Osteoblast (primary cell): ENCODE measurements around the gene KNSTRN. TPM values are rescaled to one million over a fixed set of nuclear protein-coding genes. Genes with fewer than 3 reads are reported as not detected.

Experiments
- DNase-seq: peaks from one replicate; pipeline ENCODE4 v3.0.0; 2011; ENCODE audit warnings: low spot score, mixed read lengths; ENCODE audit not compliant: insufficient read length; ENCODE audit errors: missing footprints
- H2AFZ ChIP-seq: 2 replicates; pipeline ENCODE4 v1.6.0; 2011; ENCODE audit warnings: mild to moderate bottlenecking, low read length
- H3K27ac ChIP-seq: 2 replicates; pipeline ENCODE4 v1.5.1; 2011; ENCODE audit warnings: mild to moderate bottlenecking, low read depth, low read length, moderate library complexity
- H3K27me3 ChIP-seq: 2 replicates; pipeline ENCODE4 v1.6.0; 2012; ENCODE audit warnings: mild to moderate bottlenecking, control low read depth, inconsistent platforms, low read length, moderate library complexity; ENCODE audit not compliant: insufficient read depth
- H3K36me3 ChIP-seq: 2 replicates; pipeline ENCODE4 v1.5.1; 2011; ENCODE audit warnings: mild to moderate bottlenecking, low read length, control low read depth, moderate library complexity; ENCODE audit not compliant: insufficient read depth
- H3K4me1 ChIP-seq: 2 replicates; pipeline ENCODE4 v1.5.1; 2011; ENCODE audit warnings: mild to moderate bottlenecking, low read length, control low read depth, moderate library complexity; ENCODE audit not compliant: insufficient read depth
- H3K4me2 ChIP-seq: 2 replicates; pipeline ENCODE4 v1.6.0; 2011; ENCODE audit warnings: mild to moderate bottlenecking, low read length; ENCODE audit not compliant: insufficient read depth
- H3K4me3 ChIP-seq: fragments of 200-600 bp; sonication (generic); 3 replicates; pipeline ENCODE4 v1.5.1; 2012; ENCODE audit warnings: mild to moderate bottlenecking, low read length, inconsistent platforms; ENCODE audit not compliant: insufficient read depth
- H3K79me2 ChIP-seq: 2 replicates; pipeline ENCODE4 v1.6.0; 2012; ENCODE audit warnings: mild to moderate bottlenecking, low read length, control low read depth, inconsistent platforms; ENCODE audit not compliant: insufficient read depth
- H3K9me3 ChIP-seq: 2 replicates; pipeline ENCODE4 v1.5.1; 2011; ENCODE audit warnings: low read depth, low read length, control low read depth
- H4K20me1 ChIP-seq: 2 replicates; pipeline ENCODE4 v1.6.0; 2012; ENCODE audit warnings: mild to moderate bottlenecking, low read length, control low read depth; ENCODE audit not compliant: insufficient read depth
- CTCF ChIP-seq: IDR thresholded peaks from 2 replicates; pipeline ENCODE4 v1.5.1; 2011; ENCODE audit warnings: mild to moderate bottlenecking, low read depth, low read length, moderate library complexity; ENCODE audit errors: extremely low read depth
- total RNA-seq: library from RNA; depleted of rRNA; stranded (reverse); fragments of >200 nt; gene quantifications from 2 replicates; pipeline ENCODE4 v1.2.3, GENCODE V29; 2012

The KNSTRN gene
- total RNA-seq, 1 donor = 19.9 TPM

DNA sequence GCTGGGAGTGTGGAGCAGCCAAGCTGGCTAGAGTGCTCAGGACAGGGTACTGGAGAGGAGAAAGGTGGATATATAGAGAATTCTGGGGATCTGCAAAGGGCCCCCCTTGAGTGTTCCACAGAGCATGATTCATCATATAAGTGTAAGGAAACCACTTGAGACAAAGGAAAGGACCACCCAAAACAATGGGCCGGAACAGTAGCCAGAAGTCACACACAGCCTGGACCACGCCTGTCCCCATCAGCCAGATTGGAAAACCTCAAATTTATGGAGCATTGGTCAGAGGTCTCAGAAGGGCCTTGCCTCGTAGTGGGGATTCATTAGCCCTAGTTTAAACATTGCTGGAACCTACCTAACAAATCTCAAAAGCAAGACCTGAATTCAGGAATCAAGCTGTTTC lies 4.9 kb upstream of the KNSTRN start:
- Histone ChIP-seq H3K9me3 (no peaks in the 10 kb centered on the region), H3K36me3 (no peaks in the 10 kb centered on the region), H3K4me2 (no peak overlapping the region), H2AFZ (peak overlapping the region; percentile 2), H4K20me1 (no peaks in the 10 kb centered on the region), H3K27me3 (no peaks in the 10 kb centered on the region), H3K4me1 (peaks cover 20% of the 10 kb centered on the region), H3K79me2 (no peaks in the 10 kb centered on the region), H3K27ac (no peak overlapping the region), H3K4me3 (no peak overlapping the region)
- TF ChIP-seq CTCF = no peak
- no peak for DNase-seq

- no peak for DNase-seq
- H3K27ac ChIP-seq = peak overlapping the region; percentile 43
- H3K36me3 ChIP-seq = no peaks in the 10 kb centered on the region
- no peak overlapping the region for H3K4me3 ChIP-seq
- H3K27me3 ChIP-seq = no peaks in the 10 kb centered on the region
- no peaks in the 10 kb centered on the region for H3K9me3 ChIP-seq
- peaks cover 16% of the 10 kb centered on the region for H3K79me2 ChIP-seq
- no peak overlapping the region for H2AFZ ChIP-seq
- no peak for TF ChIP-seq CTCF
- H3K4me1 ChIP-seq = peaks cover 20% of the 10 kb centered on the region
- H4K20me1 ChIP-seq = no peaks in the 10 kb centered on the region
- peak overlapping the region; percentile 66 for H3K4me2 ChIP-seq
These were observed 3.1 kb upstream of the KNSTRN start for GRCh38 chr15:40379374-40379773.

DNA sequence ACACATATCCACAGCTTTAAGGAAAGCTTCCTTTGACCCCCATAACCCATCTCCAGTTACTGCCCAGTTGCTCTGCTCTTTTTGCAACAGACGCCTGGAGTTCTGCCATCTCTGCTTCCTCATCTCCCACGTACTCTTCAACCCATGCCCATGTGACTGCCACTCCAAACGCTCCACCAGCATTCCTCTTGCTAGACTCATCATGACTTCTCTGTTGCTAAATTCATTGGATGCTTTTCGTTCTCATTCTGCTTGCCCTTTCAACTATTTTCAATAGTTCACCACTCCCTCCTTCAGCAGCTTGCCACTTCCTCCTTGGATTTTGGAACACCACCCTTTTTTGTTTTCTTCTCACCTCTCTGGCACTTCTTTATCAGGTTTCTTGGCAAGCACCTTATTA lies 2.7 kb upstream of the KNSTRN start:
- peak overlapping the region; percentile 27 for H2AFZ ChIP-seq
- no peak overlapping the region for H3K4me3 ChIP-seq
- peaks cover 25% of the 10 kb centered on the region for H3K4me1 ChIP-seq
- H3K27me3 ChIP-seq = no peaks in the 10 kb centered on the region
- no peaks in the 10 kb centered on the region for H4K20me1 ChIP-seq
- peak overlapping the region; percentile 66 for H3K4me2 ChIP-seq
- H3K9me3 ChIP-seq = no peaks in the 10 kb centered on the region
- H3K36me3 ChIP-seq = no peaks in the 10 kb centered on the region
- H3K27ac ChIP-seq = peak overlapping the region; percentile 71
- no peak for TF ChIP-seq CTCF
- peak; percentile 98 for DNase-seq
- peaks cover 21% of the 10 kb centered on the region for H3K79me2 ChIP-seq

DNA sequence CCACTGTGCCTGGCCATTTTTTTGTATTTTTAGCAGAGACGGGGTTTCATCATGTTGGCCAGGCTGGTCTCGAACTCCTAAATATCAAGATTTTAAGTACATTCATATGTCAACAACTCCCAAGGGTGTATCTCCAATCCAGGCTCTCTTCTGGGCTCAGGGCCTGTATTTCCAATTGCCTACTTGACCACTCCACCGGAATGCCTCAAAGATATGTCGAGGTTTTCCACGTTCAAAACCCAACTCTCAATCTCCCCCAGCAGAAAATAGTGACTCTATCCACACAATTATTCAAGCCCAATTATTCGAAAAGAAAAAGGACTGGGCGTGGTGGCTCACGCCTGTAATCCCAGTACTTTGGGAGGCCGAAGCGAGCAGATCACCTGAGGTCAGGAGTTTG lies 1.9 kb upstream of the KNSTRN start:
- Histone ChIP-seq H3K36me3 (peaks cover 7% of the 10 kb centered on the region), H4K20me1 (no peaks in the 10 kb centered on the region), H3K27ac (peak overlapping the region; percentile 71), H3K9me3 (no peaks in the 10 kb centered on the region), H3K4me2 (no peak overlapping the region), H3K27me3 (no peaks in the 10 kb centered on the region), H3K4me1 (peaks cover 25% of the 10 kb centered on the region), H3K4me3 (no peak overlapping the region), H2AFZ (no peak overlapping the region), H3K79me2 (peaks cover 28% of the 10 kb centered on the region)
- TF ChIP-seq CTCF = no peak
- DNase-seq = no peak
